CD4-positive, alpha-beta T cell treated with Interleukin-17A for 1 hour (primary cell): ENCODE data around the gene LRRC9.
"Not testable (repeated sequence)": the region's sequence is repeated elsewhere in the genome, so short reads cannot be mapped to it uniquely, and the experiment has no call there.

Experiments used
- DNase-seq: peaks from one replicate; pipeline ENCODE4 v3.0.0-alpha.2; 2020

Gene LRRC9

DNA sequence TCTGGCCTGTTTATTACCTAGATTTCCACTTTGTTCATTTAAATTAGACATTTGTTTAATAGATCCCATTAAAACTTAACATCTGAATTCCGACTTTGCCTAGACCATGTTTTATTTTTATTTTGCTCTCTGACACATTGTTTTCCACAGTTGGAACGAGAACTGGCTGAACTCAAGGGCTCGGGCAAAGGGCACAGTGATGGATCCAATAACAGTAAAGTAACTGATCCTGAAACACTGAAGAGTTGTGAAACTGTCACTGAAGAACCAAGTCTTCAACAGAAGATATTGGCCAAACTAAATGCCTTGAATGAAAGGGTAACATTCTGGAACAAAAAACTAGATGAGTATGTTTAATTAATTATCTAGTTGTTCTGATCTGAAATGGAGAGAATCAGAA, 39.7 kb downstream of the LRRC9 start:
- no peak for DNase-seq

DNA sequence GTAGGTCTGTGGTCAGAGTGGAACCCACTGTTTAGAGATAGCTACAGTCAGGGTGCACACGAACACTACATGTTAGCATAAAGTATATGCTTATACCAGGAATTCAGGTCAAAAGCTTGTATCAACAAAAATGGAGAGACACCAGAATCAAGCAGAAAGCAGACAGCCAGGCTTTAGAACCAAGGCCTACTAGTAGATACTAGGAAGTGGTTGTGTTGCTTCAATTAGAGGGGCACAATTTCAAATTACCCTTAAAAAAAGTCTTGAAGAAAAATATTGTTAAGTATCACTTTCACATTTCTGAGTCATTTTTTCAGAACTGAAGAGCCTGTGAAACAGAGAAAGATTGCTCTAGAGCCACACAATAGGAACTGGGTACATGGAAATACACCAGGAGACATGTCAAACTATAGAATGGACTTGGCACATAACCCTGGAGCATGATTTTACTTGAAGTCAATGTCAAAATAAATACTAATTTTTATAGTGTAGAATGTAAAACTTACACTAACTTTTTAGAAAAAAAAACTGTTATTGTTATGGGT, 41.6 kb downstream of the LRRC9 start:
- no peak for DNase-seq

DNA sequence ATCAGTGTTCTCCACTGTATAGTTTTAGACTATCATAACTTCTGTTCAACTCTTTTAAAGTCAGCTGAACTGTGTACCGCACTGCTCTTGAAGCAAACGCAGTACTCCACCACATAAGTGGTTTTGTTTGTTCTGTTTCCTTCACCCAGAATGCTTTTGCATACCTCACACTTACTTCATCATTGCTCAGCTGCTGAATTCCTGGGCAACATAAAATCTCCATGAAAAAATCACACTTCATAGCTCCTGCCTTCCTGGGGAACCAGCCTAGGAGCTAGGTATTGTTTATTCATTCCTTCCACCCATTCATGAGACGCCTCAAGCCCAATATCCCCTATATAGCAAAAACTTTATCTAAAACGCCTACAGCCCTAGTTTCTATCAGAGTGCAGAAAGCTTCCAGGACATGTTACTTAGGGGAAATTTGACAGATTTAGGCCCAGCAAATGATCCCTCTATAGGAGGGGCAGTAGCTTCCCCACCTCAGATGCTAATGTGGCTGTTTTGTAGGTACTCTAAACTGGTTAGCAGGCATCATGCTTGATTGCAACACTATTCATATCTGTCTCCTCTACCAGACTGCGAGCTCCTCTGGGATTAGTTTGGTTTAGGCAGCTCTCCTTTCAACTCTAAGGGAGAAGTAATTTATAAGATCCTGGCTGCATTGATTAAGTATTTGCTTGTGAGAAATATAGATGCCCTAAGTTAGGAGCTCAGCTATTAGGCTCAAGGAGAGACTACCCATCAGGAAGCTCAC, 44.5 kb downstream of the LRRC9 start:
- peak; percentile 5 for DNase-seq

DNA sequence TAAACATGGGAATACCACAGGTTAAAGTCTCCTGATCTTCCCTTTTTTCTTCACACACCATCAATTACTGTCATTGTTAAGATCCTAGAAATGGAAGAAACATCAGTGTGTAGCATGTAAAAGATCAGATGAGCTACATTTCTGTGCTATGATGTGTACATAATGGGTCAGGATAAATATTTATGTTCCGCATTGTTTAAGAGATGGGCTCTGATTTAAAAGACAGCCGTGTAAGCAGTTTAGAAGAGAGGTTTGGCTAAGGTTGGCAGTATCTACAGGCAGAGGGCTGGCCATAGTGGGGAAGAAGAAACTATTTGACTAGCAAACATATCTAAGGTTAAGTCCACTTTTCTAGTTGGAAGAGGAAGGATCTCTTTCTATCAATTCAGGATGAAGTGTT, 49.4 kb downstream of the LRRC9 start:
- DNase-seq: no peak

DNA sequence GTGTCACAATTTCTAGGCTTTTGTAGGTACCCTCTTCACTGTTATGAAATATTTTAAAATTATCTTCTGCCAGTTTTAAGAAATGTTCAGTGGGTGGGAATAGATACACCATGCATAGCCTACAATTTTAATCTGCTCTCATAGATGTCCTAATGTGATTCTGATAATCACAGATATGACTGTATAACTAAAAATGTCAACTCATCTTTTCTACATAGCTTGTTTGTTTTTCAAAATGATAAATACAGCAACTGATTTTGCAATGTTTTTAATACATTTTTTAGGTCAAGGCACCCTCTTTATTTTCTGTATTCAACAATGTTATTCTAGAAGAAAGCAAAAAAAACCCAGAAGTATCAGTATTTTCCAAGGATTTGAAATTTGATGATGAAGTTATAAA, 61.6 kb downstream of the LRRC9 start:
- DNase-seq: no peak

DNA sequence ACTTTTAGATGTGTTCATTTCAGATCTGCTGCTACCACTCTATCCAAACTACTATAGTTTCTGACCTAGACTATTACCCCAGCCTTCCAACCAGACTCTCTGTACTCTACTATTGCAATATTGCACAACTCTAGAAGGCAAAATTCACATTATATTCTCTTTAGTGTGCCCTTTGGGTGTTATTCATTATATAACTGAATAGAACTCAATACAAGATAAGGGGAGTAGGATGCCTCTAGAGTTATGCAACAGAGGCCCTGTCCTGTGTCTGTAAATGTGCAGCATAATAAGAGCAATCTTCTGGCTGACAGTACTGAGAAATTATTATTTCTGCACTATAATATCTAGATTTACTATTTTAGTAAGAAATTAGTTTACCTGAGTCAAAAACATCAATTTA, 63.1 kb downstream of the LRRC9 start:
- DNase-seq: no peak

DNA sequence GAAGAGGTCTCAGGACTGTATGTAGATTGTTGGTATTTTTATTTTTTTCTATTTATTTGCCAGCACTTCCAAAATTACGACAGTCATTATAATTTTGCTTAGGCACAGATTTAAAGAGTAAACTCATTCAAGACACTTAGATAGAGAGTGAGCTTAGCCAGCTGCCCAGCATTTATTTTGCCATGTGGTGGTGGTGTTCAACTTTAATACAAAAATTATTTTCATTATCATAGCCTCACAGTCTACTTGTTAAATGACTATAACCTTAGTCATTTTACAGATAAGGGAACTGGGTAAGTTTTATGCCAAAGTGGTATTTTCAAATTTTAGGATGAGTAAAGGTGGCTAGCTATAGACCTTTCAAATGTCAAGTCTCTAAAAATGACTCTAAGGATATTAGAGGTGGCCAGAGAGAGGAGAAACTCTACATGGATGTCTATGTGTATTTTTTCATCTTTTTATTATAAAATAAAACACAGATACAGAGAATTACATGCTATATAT, 66.7 kb downstream of the LRRC9 start:
- no peak for DNase-seq

DNA sequence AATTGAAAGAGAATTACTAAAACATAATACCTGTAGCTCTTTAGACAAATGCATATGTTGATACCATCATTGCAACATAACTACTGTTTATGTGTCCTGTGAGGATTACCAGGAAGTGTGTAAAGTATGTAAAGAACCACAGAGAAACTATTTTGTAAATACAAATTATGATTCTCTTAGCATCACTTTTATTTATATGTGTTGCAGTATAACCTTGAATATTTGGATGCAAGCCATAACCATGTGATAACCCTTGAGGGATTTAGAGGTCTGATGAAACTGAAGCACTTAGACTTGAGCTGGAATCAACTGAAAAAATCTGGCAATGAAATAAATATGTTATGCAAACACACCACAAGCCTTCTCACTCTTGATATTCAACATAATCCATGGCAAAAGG, 77.5 kb downstream of the LRRC9 start:
- DNase-seq: no peak

DNA sequence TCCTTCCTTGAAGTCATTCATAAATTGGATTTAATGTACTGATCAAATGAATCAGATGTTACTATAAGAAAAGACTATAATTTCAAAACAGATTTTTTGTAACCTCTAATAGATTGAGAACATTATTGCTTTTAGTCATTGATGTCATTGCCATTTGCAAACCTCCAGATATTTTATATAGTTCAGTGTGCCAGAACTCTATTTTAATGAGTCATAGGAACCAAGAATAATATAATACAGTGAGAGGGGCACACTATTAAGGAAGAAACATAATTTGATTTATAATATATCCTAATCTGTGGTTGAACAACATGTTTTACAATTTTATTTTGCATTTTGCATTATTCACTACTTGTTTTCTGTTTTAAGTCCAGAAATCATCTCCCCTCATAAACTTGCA, 78.0 kb downstream of the LRRC9 start:
- DNase-seq: no peak

DNA sequence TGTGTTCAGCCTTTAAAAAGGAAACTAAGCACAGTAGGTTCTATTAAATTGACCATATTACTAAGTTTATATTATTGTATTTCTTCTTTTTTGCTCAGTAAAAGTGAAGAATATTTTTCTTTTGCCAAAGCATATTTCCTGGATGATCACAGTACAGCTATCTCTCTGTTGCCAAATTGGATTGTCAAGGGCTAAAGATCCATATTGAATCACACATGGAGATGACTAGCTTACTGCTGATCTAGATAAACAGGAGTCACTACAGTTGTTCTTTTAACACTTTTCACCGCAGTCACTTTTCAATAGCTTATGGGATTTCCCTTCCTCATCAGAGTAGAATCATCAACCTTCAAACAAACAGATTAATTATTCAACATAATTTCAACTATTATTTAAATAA, 78.6 kb downstream of the LRRC9 start:
- no peak for DNase-seq

DNA sequence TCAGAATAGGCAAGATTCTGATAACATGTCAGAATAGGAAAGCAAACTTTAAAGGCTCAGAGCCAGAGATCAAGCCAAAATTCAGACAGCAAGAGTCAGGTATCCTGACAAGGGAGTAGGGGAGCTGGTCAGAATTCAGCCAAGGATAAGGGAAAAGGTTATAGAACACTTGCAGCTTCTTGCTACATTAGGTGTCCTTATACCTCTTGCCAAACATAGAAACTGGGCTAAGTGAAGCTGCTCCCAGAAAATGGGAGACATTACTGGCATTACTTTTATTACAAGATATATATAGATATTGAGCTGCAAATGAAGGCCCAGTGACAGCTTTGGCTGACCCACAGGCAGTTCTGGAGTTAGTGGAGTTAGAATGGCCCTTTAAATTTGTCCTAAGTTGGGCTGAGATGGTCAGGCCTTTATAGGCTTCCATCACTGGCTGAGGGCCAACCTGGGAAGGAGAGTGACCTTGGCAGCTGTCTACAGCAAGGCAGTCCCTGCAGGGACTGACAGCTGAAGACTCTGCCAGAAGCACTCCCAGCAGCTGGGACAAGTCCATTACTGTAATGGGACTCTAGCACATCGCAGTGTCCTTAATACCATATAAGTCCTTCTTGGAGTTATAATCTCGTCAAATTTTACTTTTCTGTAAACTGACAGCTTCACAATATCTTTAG, 83.0 kb downstream of the LRRC9 start:
- no peak for DNase-seq

DNA sequence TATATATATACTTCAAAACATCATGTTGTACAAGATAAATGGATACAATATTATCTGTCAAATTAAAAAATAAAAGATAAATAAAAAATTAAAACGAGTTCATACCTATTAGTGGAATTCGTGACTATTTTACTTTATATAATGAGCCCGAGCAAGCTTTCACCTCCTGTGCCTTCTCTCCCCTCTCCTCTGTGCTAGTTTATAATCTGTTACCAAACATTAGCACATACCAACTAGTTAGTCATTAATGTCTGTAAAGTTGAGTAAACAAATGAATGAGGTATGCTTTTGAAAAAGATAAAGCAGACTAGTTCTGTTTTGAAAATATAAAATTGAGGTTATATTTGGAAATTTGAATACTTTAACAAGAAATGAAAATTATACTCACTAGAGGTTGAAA, 84.0 kb downstream of the LRRC9 start:
- DNase-seq: no peak

DNA sequence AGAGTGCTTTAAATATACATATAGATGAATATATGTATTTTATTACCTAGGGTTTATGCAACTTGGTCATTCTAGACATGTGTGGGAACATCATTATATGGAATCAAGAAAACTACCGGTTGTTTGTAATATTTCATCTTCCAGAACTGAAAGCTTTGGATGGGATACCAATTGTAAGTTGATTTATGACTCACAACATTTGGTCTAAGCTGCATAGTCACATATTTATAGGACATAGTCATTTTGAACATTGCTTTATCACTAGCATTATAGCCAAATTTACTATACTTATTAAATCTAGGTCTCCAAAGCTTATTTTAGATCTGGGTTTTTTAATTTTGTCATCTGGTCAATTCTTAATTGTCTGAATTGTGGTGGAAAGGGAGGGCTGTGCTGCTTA, 88.1 kb downstream of the LRRC9 start:
- no peak for DNase-seq

DNA sequence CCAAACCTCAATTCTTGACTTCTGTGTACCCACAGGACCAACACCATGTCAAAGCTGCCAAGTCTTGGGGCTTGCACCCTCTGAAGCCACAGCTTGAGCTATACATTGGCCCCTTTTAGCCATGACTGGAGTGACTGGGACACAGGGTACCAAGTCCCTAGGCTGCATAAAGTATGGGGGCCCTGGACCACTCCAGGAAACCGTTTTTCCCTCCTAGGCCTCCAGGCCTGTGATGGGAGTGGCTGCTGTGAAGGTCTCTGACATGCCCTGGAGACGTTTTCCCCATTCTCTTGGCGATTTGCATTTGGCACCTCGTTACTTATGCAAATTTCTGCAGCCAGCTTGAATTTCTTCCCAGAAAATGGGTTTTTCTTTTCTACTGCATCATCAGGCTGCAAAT, 90.3 kb downstream of the LRRC9 start:
- DNase-seq: not testable (repeated sequence)

DNA sequence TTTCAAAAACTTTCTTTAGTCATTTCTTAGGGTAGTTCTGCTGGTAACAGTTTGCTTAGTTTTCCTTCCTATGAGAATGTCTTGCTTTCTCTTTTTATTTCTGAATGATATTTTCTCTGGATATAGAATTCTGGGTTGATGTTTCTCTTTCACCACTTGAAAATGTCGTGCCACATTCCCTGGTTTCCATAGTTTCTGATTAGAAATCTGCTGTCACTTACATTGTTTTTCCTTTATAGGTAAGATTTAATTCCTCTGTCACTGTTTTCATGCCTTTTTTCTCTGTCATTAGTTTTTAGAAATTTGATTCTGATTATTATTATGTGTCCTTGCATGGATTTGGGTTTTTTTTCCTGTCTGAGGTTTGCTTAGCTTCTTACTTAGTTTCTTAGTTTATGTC, 94.5 kb downstream of the LRRC9 start:
- no peak for DNase-seq

DNA sequence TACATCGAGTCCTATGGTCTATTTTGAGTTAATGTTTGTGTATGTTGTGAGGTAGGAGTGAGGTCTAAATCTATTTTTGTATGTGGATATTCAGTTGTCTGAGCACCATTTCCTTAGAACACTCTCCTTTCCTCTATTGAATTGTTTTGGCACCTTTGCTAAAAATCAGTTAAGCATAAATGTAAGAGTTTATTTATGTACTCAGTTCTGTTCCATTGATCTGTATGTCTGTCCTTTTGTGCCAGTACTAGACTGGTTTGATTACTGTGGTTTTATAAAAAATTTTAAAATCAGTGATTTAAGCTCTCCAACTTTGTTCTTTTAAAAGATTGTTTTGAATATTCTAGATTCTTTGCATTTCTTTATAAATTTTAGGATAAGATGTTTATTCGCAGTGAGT, 101.7 kb downstream of the LRRC9 start:
- no peak for DNase-seq

DNA sequence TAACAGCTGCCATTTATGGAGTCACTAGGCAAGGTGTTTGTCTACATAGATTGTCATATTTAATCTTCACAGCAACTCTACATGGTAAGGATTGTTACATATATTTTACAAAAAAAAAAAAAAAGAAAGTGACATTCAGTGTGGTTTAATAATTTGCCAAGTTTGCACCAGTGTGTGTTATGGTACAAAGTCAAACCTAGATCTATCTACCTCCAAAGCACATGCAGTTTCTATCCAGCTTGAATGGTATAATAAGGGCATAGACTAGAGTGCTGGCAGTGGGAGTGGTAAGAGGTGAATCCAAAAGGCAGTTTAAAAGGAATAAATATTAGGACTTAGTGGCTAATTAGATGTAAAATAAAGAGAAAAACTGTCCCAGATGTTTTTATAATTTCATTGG, 105.6 kb downstream of the LRRC9 start:
- no peak for DNase-seq

DNA sequence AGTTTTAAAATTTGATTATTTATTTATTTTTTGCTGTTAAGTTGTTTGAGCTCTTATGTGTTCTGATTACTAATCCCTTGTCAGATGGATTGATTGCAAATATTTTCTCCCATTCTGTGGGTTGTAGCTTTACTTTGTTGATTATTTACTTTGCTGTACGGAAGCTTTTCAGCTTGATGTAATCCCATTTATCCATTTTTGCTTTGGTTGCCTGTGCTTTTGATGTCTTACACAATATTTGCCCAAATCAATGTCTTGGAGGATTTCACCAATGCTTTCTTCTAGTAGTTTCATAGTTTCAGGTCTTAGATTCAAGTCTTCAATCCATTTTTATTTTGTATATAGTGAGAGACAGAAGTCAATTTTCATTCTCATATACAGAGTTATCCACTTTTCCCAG, 115.2 kb downstream of the LRRC9 start:
- DNase-seq: no peak

DNA sequence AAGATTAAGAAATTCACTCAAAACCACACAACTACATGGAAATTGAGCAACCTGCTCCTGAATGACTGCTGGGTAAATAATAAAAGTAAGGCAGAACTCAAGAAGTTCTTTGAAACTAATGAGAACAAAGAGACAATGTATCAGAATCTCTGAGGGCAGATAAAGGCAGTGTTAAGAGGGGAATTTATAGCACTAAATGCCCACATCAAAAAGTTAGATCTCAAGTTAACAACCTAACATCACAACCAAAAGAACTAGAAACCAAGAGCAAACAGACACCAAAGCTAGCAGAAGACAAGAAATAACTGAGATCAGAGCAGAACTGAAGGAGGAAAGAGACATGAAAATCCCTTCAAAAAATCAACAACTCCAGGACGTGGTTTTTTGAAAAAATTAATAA, 128.0 kb downstream of the LRRC9 start:
- not testable (repeated sequence) for DNase-seq

DNA sequence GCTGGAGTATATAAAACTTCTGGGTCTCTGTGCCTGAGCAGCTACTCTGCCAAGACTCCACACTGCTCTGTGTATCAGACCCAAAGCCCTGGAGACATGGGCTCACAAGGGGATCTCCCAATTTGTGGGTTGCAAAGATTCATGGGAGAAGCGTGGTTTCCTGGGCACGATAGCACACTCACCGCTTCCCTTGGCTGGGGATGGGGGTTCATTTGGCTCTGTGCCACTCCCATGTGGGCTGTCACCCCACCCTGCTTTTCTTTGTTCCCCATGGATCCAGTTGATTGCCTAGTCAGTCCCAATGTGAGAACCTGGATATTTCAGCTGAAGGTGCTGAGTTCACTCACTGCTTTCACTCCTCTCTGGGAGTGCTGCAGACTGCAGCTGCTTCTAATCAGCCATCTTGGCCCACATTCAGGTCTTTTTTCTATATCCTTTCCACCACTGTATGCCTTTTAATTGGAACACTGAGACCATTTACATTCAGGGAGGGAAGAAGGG, 131.8 kb downstream of the LRRC9 start:
- DNase-seq: peak; percentile 9

DNA sequence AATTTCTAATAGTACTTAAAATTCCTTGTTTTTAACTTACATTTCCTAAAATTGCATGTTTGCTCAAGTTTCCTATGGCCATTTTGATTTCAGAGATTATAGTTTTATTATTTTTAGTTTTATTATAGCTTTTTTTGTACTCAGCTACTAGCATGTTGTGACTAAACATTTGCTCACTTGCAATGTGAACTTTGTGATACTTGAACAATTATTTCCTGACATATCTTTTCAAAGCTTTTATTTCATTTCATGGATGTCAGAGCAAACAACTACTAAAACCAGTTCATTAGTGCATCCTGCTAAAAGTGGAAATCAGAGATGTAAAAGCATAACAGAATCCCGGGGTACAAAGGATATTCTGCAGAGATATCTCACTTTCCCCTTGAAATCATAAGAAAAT, 138.1 kb downstream of the LRRC9 start:
- DNase-seq: no peak

DNA sequence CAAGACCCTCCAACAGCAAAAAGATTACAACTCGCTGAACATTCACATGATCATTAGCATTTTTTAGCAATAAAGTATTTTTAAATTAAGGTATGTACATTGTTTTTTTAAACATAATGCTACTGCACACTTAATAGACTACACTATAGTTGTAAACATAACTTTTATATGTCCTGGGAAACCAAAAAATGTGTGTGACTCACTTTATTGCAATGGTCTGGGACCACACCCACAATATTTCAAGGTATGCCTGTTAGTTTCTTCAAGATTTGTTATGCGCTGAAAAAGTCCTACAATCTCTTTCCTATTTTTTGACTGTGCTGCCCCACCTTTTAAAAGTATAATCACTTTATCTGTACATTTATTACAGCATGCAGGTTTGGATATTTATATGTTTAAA, 141.4 kb downstream of the LRRC9 start:
- no peak for DNase-seq

DNA sequence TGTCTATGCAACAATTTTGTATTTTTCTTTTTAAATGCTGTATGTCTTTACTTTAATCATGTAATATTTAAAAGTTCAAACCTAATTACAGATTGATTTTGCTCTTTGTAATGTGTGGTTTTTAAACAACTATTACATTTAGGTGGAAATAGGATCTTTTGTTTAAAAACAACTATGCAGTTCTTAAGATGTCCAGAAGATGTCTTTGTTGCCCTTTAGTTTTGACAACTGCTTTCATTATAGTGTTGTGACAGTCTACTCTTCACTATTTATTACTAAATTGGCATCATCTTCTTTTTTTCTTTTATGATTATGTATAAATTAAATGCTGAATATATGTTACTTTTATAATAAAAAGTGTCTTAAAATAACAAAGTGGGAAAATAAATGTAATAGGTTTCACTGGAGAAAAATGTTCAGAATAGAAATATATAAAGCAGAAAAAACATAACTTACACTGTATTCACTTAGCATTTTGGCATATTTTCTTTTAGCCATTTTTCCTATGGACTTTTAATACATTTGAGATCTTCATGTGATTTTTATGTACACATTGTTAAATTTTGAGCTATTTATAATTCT, 144.6 kb downstream of the LRRC9 start:
- DNase-seq: peak; percentile 65

DNA sequence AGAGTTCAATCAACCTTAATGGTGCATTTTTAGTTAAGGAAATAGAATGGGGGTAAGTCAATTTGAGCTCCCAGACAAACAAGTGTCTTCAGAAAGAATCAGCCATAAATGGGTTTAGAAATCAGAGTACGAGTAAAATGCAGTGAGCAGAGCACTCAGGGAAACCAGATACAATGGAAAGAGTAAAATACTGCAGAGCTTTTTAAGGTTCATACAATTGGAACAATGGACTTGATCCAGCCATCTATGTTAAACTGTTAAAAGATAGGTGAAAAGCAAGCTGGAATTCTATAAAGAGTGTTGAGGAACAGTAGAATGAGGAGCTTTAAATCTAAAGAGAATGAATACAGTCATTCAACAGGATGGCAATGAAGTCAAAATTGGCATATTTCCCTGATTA, 147.9 kb downstream of the LRRC9 start:
- DNase-seq: no peak
